ENCODE data around the gene ETV5. TPM values are rescaled to one million over a fixed set of nuclear protein-coding genes. Genes with fewer than 3 reads are reported as not detected.

Gene ETV5
- total and polyA plus RNA-seq, 9 of the 15 experiments (the other 6 are each of a cell fraction or from before 2014, with no cell fraction given): 9.2 to 25.9 (median 15.9) TPM

DNA sequence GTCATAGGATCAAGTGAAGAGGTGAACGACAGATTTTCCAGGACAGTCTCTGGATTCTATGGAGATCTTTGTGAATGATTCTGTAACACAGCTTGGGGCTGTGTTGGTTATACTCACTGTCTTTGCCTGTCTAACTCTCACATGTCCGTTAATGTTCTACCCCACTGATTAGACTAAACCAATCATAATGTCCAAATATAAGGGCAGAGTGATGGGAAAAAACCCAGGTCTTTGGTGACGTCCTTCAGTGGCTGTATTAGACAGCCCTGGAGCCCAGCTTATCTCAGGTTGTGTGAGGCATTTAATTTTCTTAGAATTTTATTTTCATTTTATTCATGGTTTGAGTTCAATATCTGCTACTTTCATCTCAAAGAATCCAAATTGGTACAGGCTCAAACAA, 111.8 kb downstream of the ETV5 start (continued):
- TF ChIP-seq, protein P1, sequence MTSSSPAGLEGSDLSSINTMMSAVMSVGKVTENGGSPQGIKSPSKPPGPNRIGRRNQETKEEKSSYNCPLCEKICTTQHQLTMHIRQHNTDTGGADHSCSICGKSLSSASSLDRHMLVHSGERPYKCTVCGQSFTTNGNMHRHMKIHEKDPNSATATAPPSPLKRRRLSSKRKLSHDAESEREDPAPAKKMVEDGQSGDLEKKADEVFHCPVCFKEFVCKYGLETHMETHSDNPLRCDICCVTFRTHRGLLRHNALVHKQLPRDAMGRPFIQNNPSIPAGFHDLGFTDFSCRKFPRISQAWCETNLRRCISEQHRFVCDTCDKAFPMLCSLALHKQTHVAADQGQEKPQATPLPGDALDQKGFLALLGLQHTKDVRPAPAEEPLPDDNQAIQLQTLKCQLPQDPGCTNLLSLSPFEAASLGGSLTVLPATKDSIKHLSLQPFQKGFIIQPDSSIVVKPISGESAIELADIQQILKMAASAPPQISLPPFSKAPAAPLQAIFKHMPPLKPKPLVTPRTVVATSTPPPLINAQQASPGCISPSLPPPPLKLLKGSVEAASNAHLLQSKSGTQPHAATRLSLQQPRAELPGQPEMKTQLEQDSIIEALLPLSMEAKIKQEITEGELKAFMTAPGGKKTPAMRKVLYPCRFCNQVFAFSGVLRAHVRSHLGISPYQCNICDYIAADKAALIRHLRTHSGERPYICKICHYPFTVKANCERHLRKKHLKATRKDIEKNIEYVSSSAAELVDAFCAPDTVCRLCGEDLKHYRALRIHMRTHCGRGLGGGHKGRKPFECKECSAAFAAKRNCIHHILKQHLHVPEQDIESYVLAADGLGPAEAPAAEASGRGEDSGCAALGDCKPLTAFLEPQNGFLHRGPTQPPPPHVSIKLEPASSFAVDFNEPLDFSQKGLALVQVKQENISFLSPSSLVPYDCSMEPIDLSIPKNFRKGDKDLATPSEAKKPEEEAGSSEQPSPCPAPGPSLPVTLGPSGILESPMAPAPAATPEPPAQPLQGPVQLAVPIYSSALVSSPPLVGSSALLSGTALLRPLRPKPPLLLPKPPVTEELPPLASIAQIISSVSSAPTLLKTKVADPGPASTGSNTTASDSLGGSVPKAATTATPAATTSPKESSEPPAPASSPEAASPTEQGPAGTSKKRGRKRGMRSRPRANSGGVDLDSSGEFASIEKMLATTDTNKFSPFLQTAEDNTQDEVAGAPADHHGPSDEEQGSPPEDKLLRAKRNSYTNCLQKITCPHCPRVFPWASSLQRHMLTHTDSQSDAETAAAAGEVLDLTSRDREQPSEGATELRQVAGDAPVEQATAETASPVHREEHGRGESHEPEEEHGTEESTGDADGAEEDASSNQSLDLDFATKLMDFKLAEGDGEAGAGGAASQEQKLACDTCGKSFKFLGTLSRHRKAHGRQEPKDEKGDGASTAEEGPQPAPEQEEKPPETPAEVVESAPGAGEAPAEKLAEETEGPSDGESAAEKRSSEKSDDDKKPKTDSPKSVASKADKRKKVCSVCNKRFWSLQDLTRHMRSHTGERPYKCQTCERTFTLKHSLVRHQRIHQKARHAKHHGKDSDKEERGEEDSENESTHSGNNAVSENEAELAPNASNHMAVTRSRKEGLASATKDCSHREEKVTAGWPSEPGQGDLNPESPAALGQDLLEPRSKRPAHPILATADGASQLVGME (CRISPR knock-in tag; IDR thresholded peaks at IDR 0.05): no peak
- TF ChIP-seq, protein P2, sequence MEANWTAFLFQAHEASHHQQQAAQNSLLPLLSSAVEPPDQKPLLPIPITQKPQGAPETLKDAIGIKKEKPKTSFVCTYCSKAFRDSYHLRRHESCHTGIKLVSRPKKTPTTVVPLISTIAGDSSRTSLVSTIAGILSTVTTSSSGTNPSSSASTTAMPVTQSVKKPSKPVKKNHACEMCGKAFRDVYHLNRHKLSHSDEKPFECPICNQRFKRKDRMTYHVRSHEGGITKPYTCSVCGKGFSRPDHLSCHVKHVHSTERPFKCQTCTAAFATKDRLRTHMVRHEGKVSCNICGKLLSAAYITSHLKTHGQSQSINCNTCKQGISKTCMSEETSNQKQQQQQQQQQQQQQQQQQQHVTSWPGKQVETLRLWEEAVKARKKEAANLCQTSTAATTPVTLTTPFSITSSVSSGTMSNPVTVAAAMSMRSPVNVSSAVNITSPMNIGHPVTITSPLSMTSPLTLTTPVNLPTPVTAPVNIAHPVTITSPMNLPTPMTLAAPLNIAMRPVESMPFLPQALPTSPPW (CRISPR knock-in tag; IDR thresholded peaks at IDR 0.05): no peak
- TF ChIP-seq, protein P3, sequence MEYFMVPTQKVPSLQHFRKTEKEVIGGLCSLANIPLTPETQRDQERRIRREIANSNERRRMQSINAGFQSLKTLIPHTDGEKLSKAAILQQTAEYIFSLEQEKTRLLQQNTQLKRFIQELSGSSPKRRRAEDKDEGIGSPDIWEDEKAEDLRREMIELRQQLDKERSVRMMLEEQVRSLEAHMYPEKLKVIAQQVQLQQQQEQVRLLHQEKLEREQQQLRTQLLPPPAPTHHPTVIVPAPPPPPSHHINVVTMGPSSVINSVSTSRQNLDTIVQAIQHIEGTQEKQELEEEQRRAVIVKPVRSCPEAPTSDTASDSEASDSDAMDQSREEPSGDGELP (CRISPR knock-in tag; IDR thresholded peaks at IDR 0.05; ENCODE audit: borderline replicate concordance): no peak
- TF ChIP-seq, protein P4, sequence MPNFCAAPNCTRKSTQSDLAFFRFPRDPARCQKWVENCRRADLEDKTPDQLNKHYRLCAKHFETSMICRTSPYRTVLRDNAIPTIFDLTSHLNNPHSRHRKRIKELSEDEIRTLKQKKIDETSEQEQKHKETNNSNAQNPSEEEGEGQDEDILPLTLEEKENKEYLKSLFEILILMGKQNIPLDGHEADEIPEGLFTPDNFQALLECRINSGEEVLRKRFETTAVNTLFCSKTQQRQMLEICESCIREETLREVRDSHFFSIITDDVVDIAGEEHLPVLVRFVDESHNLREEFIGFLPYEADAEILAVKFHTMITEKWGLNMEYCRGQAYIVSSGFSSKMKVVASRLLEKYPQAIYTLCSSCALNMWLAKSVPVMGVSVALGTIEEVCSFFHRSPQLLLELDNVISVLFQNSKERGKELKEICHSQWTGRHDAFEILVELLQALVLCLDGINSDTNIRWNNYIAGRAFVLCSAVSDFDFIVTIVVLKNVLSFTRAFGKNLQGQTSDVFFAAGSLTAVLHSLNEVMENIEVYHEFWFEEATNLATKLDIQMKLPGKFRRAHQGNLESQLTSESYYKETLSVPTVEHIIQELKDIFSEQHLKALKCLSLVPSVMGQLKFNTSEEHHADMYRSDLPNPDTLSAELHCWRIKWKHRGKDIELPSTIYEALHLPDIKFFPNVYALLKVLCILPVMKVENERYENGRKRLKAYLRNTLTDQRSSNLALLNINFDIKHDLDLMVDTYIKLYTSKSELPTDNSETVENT (CRISPR knock-in tag; IDR thresholded peaks at IDR 0.05): no peak
- TF ChIP-seq MECOM (CRISPR knock-in tag; IDR thresholded peaks at IDR 0.05) (no peak), ZNF165 (CRISPR knock-in tag; IDR thresholded peaks at IDR 0.05; ENCODE audit: borderline replicate concordance) (no peak)
- TF ChIP-seq, protein P5, sequence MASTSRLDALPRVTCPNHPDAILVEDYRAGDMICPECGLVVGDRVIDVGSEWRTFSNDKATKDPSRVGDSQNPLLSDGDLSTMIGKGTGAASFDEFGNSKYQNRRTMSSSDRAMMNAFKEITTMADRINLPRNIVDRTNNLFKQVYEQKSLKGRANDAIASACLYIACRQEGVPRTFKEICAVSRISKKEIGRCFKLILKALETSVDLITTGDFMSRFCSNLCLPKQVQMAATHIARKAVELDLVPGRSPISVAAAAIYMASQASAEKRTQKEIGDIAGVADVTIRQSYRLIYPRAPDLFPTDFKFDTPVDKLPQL (IDR thresholded peaks at IDR 0.05; ENCODE audit: extremely low read depth, insufficient read length): no peak

All from K562 (cell line).